GM23248 (cell line): ENCODE measurements around the gene NYNRIN. TPM values are rescaled to one million over a fixed set of nuclear protein-coding genes. Genes with fewer than 3 reads are reported as not detected.
"Not testable (repeated sequence)": the region's sequence is repeated elsewhere in the genome, so short reads cannot be mapped to it uniquely, and the experiment has no call there.

Experiments
- DNase-seq: peaks from one replicate; pipeline ENCODE4 v3.0.0-alpha.2; 2015
- H2AFZ ChIP-seq: fragments of 200-600 bp; sonication (generic); 2 replicates; pipeline ENCODE4 v1.6.1; 2016; ENCODE audit warnings: antibody characterized with exemption
- H3F3A ChIP-seq: fragments of 200-600 bp; sonication (generic); 2 replicates; pipeline ENCODE4 v1.6.1; 2016; ENCODE audit warnings: mild to moderate bottlenecking, antibody characterized with exemption, mixed run types; ENCODE audit not compliant: insufficient read depth
- H3K27ac ChIP-seq: fragments of 200-600 bp; sonication (generic); 2 replicates; pipeline ENCODE4 v1.5.1; 2016; ENCODE audit warnings: mild to moderate bottlenecking
- H3K27me3 ChIP-seq: fragments of 200-600 bp; sonication (generic); replicated peaks from 2 replicates; pipeline ENCODE4 v1.6.1; 2016; ENCODE audit warnings: mild to moderate bottlenecking; ENCODE audit not compliant: insufficient read depth
- H3K36me3 ChIP-seq: fragments of 200-600 bp; sonication (generic); 2 replicates; pipeline ENCODE4 v1.6.1; 2016; ENCODE audit warnings: low read depth, mild to moderate bottlenecking
- H3K4me1 ChIP-seq: fragments of 200-600 bp; sonication (generic); 2 replicates; pipeline ENCODE4 v1.6.1; 2016; ENCODE audit warnings: mild to moderate bottlenecking; ENCODE audit not compliant: insufficient read depth
- H3K4me2 ChIP-seq: fragments of 200-600 bp; sonication (generic); one replicate; pipeline ENCODE4 v1.6.1; 2016; ENCODE audit warnings: mild to moderate bottlenecking; ENCODE audit not compliant: unreplicated experiment
- H3K4me3 ChIP-seq: fragments of 200-600 bp; sonication (generic); 2 replicates; pipeline ENCODE4 v1.5.1; 2016; ENCODE audit warnings: mild to moderate bottlenecking
- H3K79me2 ChIP-seq: fragments of 200-600 bp; sonication (generic); 2 replicates; pipeline ENCODE4 v1.6.1; 2016; ENCODE audit warnings: mild to moderate bottlenecking; ENCODE audit not compliant: insufficient read depth
- H3K9ac ChIP-seq: fragments of 200-600 bp; sonication (generic); 2 replicates; pipeline ENCODE4 v1.6.1; 2016; ENCODE audit warnings: mild to moderate bottlenecking
- H3K9me2 ChIP-seq: fragments of 200-600 bp; sonication (generic); 2 replicates; pipeline ENCODE4 v1.6.1; 2016; ENCODE audit warnings: mixed run types, mild to moderate bottlenecking, moderate library complexity; ENCODE audit not compliant: insufficient read depth
- H3K9me3 ChIP-seq: fragments of 200-600 bp; sonication (generic); one replicate; pipeline ENCODE4 v1.6.1; 2017; ENCODE audit warnings: low read depth
- H4K20me1 ChIP-seq: fragments of 200-600 bp; sonication (generic); 2 replicates; pipeline ENCODE4 v1.6.0; 2016; ENCODE audit not compliant: insufficient read depth
- EZH2 ChIP-seq: fragments of 200-600 bp; sonication (generic); IDR thresholded peaks from 2 replicates; pipeline ENCODE4 v1.6.1; 2018; ENCODE audit warnings: antibody characterized with exemption, mild to moderate bottlenecking; ENCODE audit not compliant: insufficient read depth, poor library complexity, severe bottlenecking
- EZH2phosphoT487 ChIP-seq: fragments of 200-600 bp; sonication (generic); IDR thresholded peaks from 2 replicates; pipeline ENCODE4 v1.6.1; 2018; ENCODE audit warnings: antibody characterized with exemption, moderate library complexity, mild to moderate bottlenecking, low read depth; ENCODE audit not compliant: insufficient read depth
- WGBS, 2 experiments: methylation state at CpG; one replicate each; pipeline ENCODE4 v1.1.6; 2015 to 2017; ENCODE audit warnings: low lambda C conversion rate in 2 of 2, low coverage in 1 of 2; ENCODE audit errors: missing lambda C conversion rate in 2 of 2; 5-methylcytosine and 5-hydroxymethylcytosine counted together
- in situ Hi-C: fragments of 300-500 bp; cut with MboI; formaldehyde crosslinking; loops from 2 replicates; pipeline ENCODE4 v1.15.0; 2020
- polyA plus RNA-seq: library from polyadenylated mRNA; unstranded; fragments of >200 nt; fragmentation: Nextera tagmentation; extraction: Ambion mirVana; gene quantifications from 2 replicates; pipeline ENCODE4 v1.2.1, GENCODE V29; 2016
- total RNA-seq: library from RNA; depleted of rRNA; stranded (reverse); fragments of >200 nt; shearing (Covaris generic); gene quantifications from 2 replicates; pipeline ENCODE4 v1.2.3, GENCODE V29; 2014

Gene NYNRIN
- total and polyA plus RNA-seq, 2 experiments from 2014 or later, result 2.2 to 4.4 TPM

DNA sequence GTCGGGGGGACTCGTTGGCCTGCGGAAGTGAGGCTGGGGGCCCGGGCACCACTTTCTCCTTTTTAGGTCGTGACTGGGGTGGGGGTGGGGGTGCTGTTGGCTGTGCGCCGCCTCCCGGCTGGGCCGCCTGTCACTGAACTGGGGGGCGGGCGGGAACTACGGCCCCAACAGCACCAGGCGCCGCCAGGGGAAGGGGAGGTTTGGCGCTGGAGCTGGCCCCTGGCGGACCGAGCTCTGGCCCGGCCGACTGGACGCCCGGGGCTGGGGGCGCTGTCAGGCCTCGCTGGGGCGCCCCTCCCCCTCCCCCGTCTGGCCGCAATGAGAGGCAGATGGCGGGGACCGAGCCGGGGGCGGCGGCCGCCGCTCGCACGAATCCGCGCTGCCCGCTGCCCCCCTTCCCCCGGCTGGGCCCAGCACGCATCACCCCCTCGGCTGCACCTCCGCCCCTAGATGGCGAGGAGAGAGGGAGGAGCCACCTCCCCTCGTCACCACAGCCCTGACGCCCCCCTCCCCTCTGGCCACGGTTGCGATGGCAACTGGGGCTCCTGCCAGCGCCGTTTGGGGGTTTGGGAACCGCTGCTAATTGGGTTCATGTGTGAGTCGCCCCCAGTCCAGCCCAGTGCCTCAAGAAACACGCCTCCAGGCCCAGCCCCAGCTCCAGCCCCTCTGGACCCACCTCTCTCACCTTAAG lies 30.1 kb upstream of the NYNRIN start:
- in situ Hi-C loops, result no loop called here
- H3K79me2 ChIP-seq, result peaks cover 33% of the 10 kb centered on the region
- no peaks in the 10 kb centered on the region for H3K9me2 ChIP-seq
- no peaks in the 10 kb centered on the region for H3K9me3 ChIP-seq
- 2 to 12% methylated on average over 5 to 18 of the region's 52 CpGs for WGBS, 2 experiments
- H4K20me1 ChIP-seq, result no peaks in the 10 kb centered on the region
- H3K27ac ChIP-seq, result peak overlapping the region; percentile 99
- no peaks in the 10 kb centered on the region for H3K27me3 ChIP-seq
- H3K4me1 ChIP-seq, result peaks cover 26% of the 10 kb centered on the region
- peak; percentile 90 for DNase-seq
- peak overlapping the region; percentile 100 for H3K9ac ChIP-seq
- peak overlapping the region; percentile 98 for H3K4me3 ChIP-seq
- peak overlapping the region; percentile 88 for H3K4me2 ChIP-seq
- peaks cover 14% of the 10 kb centered on the region; the same call in 1 of the 2 replicates for H3K36me3 ChIP-seq
- peaks cover 9% of the 10 kb centered on the region for H3F3A ChIP-seq
- no peak for TF ChIP-seq EZH2
- no peak for TF ChIP-seq EZH2phosphoT487
- peak overlapping the region; percentile 69 for H2AFZ ChIP-seq

DNA sequence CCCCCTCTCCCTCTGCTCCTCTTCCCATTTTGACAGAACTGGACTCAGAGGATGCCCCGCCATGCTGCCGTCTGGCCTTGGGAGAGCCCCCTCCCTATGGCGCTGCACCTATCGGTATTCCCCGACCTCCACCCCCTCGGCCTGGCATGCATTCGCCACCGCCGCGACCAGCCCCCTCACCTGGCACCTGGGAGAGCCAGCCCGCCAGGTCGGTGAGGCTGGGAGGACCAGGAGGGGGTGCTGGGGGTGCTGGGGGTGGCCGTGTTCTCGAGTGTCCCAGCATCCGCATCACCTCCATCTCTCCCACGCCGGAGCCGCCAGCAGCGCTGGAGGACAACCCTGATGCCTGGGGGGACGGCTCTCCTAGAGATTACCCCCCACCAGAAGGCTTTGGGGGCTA lies 29.3 kb upstream of the NYNRIN start:
- Histone ChIP-seq H4K20me1 (no peaks in the 10 kb centered on the region), H3K9me3 (no peaks in the 10 kb centered on the region), H3K79me2 (peaks cover 33% of the 10 kb centered on the region), H2AFZ (no peak overlapping the region), H3K27me3 (no peaks in the 10 kb centered on the region), H3K4me2 (peak overlapping the region; percentile 88), H3K4me3 (peak overlapping the region; percentile 98), H3K4me1 (peaks cover 26% of the 10 kb centered on the region), H3K9ac (peak overlapping the region; percentile 100), H3K27ac (peak overlapping the region; percentile 99), H3K36me3 (peaks cover 18% of the 10 kb centered on the region; the same call in 1 of the 2 replicates), H3K9me2 (no peaks in the 10 kb centered on the region), H3F3A (peaks cover 9% of the 10 kb centered on the region)
- in situ Hi-C loops, result no loop called here
- TF ChIP-seq EZH2phosphoT487 (no peak), EZH2 (no peak)
- DNase-seq, result no peak
- 46 to 52% methylated on average over 20 of the region's 20 CpGs for WGBS, 2 experiments

- H3K27ac ChIP-seq, result no peak overlapping the region
- H3K36me3 ChIP-seq, result peaks cover 21% of the 10 kb centered on the region; the same call in 1 of the 2 replicates
- DNase-seq, result peak; percentile 27
- H3K9me2 ChIP-seq, result no peaks in the 10 kb centered on the region
- no peaks in the 10 kb centered on the region for H3K27me3 ChIP-seq
- peaks cover 22% of the 10 kb centered on the region for H3K4me1 ChIP-seq
- peak overlapping the region; percentile 98 for H3K4me3 ChIP-seq
- no peaks in the 10 kb centered on the region for H3K9me3 ChIP-seq
- no peaks in the 10 kb centered on the region for H4K20me1 ChIP-seq
- peak overlapping the region; percentile 88 for H3K4me2 ChIP-seq
- in situ Hi-C loops, result no loop called here
- no peak overlapping the region for H2AFZ ChIP-seq
- peaks cover 5% of the 10 kb centered on the region for H3F3A ChIP-seq
- TF ChIP-seq EZH2phosphoT487 (no peak), EZH2 (no peak)
- H3K79me2 ChIP-seq, result peaks cover 33% of the 10 kb centered on the region
- WGBS, 2 experiments, result 58 to 67% methylated on average over 23 to 32 of the region's 32 CpGs
- H3K9ac ChIP-seq, result peak overlapping the region; percentile 30
These were observed 28.7 kb upstream of the NYNRIN start for GRCh38 chr14:24369907-24370687.

- Histone ChIP-seq H2AFZ (no peak overlapping the region), H3F3A (no peaks in the 10 kb centered on the region), H3K4me2 (peak overlapping the region; percentile 34), H3K27ac (0 out of 2 replicates have a peak overlapping the region, but pooled peaks have one; percentile 12), H3K27me3 (no peaks in the 10 kb centered on the region), H4K20me1 (no peaks in the 10 kb centered on the region), H3K79me2 (peaks cover 33% of the 10 kb centered on the region), H3K9me2 (no peaks in the 10 kb centered on the region), H3K4me3 (peak overlapping the region; percentile 14; the same call in 1 of the 2 replicates), H3K9me3 (no peaks in the 10 kb centered on the region), H3K9ac (peak overlapping the region; percentile 30), H3K4me1 (peaks cover 15% of the 10 kb centered on the region), H3K36me3 (peaks cover 21% of the 10 kb centered on the region; the same call in 1 of the 2 replicates)
- no peak for TF ChIP-seq EZH2
- TF ChIP-seq EZH2phosphoT487, result no peak
- DNase-seq, result peak; percentile 34
- WGBS, 2 experiments, result 91 to 100% methylated on average over 1 of the region's 1 CpG
- in situ Hi-C loops, result no loop called here
These were observed 28.1 kb upstream of the NYNRIN start for GRCh38 chr14:24370748-24371147.

DNA sequence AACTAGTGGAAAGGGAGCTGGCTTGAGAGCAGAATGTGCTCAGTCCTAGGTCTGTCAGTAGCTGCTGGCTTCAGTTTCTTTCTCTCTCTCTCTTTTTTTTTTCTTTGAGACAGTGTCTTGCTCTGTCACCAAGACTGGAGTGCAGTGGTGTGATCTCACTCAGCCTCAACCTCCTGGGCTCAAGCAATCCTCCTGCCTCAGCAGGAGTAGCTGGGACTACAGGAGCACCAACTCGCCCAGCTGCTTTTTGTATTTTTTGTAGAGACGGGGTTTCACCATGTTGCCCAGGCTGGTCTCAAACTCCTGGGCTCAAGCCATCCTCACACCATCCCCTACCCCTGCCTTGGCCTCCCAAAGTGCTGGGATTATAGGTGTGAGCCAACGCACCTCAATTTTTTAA lies 27.2 kb upstream of the NYNRIN start:
- H3K4me2 ChIP-seq, result peak overlapping the region; percentile 34
- H3K9me2 ChIP-seq, H2AFZ ChIP-seq, H3F3A ChIP-seq, H3K27me3 ChIP-seq, in situ Hi-C loops, H4K20me1 ChIP-seq, H3K4me3 ChIP-seq, H3K9me3 ChIP-seq: not testable (repeated sequence)
- peaks cover 33% of the 10 kb centered on the region for H3K79me2 ChIP-seq
- peak; percentile 13 for DNase-seq
- H3K4me1 ChIP-seq, result peaks cover 13% of the 10 kb centered on the region
- 38 to 48% methylated on average over 3 of the region's 3 CpGs for WGBS, 2 experiments
- peaks cover 22% of the 10 kb centered on the region; the same call in 1 of the 2 replicates for H3K36me3 ChIP-seq
- H3K9ac ChIP-seq, result peak overlapping the region; percentile 30; the same call in 1 of the 2 replicates
- 0 out of 2 replicates have a peak overlapping the region, but pooled peaks have one; percentile 12 for H3K27ac ChIP-seq
